GM19372 (cell line): ENCODE measurements around the gene ESPN.
"Not testable (repeated sequence)": the region's sequence is repeated elsewhere in the genome, so short reads cannot be mapped to it uniquely, and the experiment has no call there.

ENCODE experiments used
- ATAC-seq: cut with Tn5 transposase; IDR thresholded peaks from one replicate; pipeline ENCODE4 v1.9.1; 2021; ENCODE audit warnings: mild to moderate bottlenecking, low read depth, moderate library complexity; ENCODE audit not compliant: unreplicated experiment

ESPN gene

DNA sequence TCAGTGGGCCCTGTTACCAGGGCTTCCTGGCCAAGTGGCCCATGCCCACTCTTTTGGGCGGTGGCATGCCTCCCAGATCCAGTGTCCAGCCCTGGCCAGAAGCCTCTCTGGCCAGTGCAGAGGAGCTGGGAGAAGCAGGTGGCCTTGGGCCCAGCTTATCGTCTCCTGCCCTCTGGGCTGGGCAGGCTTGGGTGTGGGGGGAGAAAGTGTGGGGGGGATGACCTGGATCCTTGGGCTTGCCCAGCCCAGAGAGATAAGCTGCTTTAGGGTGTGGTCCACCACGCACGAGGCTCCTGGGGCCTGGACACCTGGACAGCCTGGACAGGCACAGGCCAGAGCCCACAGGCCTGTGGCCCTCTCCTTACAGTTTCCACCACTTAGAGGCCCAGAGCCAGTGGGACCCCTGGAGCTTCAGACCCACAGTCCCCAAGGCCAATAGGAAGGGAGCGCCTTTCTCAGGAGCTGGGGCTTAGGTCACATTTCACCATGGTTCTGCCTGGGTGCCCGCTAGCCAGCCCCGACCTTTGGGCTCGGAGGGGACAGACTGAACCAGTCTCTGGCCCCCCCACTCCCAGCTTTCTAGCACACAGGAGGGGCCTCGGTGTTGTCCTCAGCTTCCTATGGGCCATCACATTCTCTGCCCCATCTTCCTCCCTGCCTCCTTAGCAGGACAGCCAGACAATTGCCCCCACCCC, 1.8 kb downstream of the ESPN start:
- no peak for ATAC-seq

DNA sequence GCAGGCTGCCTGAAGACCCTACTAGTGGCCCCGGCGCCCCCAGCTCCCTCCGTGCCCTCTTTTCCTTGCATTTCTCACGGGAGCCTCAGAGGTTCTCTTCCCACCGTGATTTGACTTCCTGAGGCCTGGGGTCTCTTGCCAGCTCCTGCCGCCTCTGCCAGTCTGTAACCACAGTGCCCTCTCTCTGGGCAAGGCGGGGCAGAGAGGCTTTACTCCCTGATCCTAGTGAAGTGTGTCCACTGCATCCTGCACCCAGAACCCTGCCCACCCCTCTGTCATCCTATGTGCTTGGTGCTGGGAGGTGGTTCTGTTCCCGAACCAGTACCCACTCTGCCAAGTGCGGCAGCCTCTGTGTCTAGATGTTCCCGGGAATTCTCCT, 2.4 kb downstream of the ESPN start:
- no peak for ATAC-seq

DNA sequence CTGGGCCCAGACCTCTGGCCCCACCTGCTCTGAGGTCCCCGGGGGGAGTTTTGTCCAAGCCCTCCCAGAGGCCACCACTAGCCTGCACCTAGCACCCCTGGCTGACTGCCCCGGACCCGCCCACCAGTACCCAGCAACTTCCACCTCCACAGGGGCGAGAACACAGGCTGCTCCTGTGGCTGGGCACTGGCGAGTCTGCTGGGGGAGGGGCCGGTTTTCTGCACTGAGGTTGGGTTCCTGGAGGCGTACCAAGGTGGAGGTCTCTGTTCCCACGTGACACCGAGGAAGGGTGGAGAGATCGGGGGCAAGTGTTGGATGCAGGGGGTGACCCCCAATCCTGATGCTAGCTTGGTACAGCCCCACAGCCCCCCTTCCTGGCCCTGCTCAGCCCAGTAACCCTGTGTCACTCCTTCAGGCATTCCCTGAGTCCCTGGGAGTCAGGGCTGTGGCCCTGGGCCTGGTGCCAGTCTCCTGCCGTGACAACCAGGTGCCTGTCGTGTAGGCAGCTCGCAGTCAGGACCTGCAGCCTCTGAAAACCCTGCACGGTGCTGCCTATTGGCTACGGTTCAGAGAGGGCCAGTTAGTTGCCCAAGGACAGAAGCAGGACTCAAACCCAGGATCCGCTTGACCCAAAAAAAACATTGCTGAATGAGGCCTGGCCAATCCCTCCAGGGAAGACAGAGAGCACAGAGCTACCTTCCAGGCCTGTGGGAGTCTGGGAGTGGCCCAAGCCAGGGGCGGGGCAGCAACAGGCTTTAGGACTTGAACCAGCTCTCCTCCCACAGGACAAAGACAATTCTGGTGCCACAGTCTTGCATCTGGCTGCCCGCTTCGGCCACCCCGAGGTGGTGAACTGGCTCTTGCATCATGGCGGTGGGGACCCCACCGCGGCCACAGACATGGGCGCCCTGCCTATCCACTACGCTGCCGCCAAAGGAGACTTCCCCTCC, 3.1 kb downstream of the ESPN start:
- ATAC-seq, result no peak

DNA sequence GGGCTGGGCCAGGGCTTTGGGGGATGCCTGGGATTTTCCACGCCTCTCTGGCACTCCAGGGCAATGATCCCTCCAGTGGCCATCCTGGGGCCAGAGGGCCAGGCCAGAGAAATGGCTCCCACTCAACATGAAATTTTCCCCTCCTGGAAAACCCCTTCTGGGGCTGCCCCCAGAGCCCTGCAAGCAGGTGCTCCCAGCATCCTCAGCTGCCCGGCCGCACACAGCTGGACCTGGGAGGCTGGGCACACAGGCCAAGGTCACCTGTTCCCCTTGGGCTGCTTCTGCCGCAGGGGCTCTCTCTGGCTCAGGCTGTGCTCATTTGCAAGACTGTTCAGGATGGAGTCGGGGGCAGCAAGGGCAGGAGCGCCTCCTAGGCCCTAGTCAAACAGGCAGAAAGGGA, 3.9 kb downstream of the ESPN start:
- not testable (repeated sequence) for ATAC-seq

DNA sequence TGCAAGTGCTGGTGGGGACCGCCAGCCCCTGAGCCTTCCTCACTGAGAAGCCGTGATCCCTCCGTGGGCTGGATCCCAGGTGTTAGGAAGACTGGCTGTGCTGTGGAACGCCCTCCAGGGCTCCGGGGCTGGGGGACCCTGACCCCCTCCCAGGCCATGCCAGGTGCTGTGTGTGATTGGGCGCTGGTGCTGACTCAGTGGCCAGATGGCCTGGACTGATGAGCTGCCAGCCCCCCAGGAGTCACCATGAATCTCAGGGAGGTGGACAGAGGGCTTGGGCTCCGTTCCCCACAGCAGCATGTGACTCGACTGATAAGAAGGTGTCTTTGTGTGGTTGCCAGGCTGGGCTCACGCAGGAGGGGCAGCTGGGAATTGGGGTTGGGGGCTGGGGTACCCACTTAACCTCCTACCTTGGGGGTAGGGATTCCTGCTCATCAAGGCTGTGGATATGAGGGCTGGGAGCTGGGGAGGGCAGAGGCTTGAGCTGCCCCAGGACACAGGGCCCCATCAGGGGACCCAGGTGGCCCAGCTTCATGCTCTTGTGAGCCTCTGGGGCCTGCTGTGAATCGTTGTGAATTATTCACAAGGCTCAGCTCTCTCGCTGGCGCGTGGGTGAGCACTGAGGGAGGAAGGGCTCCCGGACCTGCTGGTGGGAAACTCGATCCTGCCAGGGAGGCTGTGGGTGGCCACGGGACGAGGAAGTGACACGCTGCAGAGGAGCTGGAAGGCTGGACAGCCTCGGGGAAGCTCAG, 5.3 kb downstream of the ESPN start:
- ATAC-seq, result not testable (repeated sequence)

DNA sequence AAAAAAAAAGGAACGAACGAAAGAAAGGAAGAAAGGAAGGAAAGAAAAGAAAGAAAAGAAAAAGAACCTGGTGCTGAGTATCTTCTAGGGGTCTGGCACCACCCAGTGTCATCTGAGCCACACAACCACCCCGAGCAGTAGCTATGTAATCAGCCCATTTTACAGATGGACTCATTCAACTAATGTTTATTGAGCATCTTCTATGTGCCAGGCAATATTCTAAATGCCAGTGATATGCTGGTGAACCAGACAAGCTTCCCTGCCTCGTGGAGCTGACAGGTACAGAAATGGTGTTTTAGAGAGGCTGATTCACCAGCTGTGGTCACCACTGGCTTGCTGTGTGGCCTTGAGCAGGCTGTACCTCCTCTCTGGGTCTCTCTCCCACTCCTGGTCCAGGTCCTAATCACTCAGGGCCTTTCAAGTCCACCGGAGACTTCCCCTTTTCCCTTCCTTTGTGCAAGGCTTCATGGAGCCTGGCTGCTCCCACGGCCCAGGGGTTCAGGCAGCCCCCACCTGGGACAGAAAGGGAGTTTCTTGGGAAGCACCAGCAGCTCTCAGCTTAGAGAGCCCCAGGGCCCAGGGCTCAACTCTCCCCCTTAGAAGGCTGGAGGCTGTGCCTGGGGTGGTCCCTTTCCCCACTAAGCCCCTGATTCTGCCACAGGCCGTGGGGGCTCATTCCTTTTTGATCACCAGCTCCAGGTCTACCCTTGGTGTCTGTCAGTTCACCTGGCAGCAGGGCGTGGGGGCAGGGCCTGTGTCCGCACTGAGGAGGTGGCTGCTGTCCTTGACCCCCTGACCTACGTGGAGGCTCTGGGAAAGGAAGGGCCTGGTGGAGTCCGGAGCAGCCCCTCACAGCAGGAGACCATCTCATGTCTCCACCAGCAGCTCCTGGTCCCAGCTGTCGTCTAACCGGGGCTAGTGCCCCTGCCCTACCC, 7.3 kb downstream of the ESPN start:
- not testable (repeated sequence) for ATAC-seq

DNA sequence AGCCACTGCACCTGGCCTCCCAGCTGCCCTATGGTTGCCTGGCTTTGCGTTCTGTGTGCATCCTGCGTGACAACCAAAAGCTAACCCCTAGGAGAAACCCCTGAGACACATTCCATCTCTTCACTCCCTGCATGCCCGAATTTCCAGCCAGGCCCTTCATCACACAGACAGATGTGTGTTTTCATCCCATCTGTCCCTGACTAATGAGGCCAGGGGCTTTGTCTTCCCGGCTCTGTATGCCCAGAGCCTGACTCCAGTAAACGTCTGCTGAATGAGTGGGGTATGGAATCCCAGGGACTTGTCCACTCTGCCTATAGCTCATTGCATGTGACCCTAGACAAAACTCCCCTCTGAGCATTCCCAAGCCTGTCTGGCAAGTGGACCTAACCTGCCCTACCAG, 9.6 kb downstream of the ESPN start:
- ATAC-seq, result no peak

DNA sequence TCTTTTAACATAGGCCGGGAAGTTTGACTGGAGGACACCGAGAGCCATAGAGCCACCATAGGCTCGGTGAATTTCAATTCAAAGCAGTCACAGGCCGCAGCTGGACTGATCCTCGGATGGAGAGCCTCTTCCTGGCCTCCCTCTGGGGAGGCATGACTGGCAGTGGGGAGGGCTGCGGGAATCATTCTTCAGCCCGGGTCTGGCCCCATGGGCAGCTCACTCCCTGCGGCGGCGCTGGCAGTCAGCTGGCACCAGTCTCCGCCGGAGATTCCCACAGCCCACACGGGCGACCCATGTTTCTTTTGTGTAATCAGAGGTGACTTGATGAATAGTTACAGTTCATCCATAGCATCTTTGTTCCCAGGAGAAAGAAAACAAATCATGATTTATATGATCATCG, 10.6 kb downstream of the ESPN start:
- no peak for ATAC-seq

DNA sequence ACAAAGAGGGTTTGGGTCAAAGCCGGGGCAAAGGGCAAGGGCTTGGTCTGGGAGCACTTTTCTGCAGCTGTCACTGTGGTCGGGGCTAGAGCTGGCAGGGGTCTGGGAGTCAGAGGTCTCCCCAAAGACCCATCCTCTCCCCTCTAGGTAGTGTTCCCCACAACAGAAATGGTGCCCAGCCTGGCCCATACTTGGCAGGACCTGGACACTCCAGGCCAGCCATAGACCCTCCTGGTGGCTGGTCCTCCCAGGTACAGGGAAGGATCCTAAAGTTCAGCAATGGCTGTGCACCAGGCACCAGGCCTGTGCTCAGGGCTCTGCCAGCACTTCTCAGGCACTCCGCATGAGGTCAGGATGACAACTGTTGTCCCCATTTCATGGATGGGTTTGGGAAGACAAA, 11.0 kb downstream of the ESPN start:
- no peak for ATAC-seq

DNA sequence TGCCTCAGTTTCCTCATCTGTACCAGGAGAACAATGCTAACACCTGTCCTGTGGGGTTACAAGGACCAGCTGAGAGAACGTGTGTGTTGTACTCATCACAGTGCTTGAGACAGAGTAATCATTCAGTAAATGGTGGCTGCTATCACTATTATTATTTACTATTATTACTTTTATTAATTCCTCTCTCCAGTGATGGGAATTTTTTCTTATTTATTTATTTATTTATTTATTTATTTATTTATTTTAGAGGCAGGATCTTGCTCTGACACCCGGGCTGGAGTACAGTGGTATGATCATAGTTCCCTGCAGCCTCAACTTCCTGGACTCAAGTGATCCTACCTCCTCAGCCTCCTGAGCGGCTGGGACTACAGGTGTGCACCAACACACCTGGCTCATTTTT, 11.7 kb downstream of the ESPN start:
- ATAC-seq, result not testable (repeated sequence)

DNA sequence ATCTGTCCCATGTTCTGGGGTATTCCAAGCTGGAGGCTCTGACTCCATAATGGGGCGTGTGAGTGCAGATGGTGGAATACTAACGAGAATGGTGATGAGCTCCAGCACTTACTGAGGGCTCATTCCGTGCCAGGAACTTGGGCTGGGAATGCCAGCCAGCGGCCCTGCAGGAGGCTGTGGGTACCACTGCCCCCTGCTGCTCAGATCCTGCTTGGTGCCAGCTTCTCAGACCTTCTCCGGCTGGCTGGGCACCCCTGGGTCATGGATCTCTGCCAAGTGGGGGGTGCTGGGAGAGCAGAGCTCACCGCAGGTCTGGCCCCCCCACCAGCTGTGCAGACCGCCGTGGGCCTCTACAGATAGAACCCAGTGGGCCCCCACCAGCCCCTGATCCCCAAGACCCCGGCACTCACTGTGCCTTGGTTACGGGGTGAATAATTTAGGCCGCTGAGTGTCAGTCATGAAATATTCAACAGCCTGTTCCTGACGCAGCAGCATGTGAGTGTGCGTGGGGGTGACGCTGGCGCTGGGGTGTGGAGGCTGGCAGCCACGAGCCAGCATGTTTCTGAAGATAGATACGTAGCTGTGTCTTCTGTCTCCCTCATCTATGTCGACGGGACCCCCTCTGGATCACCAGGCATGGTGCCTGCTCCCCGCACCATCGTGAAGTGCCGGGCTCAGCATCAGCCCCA, 12.6 kb downstream of the ESPN start:
- not testable (repeated sequence) for ATAC-seq

DNA sequence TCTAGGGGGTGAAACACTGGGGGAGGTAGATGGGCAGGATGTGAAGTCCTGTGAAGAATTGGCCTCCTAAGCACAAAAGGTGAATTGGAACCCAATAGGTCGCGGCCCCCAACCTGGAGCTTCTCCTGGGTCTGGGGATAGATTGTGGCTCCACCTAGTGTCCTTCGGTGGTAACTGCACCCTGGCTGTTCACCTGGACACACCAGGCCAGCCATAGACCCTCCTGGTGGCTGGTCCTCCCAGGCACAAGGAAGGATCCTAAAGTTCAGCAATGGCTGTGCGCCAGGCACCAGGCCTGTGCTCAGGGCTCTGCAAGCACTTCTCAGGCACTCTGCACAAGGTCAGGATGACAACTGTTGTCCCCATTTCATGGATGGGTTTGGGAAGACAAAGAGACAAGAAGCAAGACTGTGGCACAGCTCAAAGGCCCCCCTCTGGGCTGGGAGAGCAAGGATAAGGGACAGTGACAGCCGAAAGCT, 13.5 kb downstream of the ESPN start:
- no peak for ATAC-seq

DNA sequence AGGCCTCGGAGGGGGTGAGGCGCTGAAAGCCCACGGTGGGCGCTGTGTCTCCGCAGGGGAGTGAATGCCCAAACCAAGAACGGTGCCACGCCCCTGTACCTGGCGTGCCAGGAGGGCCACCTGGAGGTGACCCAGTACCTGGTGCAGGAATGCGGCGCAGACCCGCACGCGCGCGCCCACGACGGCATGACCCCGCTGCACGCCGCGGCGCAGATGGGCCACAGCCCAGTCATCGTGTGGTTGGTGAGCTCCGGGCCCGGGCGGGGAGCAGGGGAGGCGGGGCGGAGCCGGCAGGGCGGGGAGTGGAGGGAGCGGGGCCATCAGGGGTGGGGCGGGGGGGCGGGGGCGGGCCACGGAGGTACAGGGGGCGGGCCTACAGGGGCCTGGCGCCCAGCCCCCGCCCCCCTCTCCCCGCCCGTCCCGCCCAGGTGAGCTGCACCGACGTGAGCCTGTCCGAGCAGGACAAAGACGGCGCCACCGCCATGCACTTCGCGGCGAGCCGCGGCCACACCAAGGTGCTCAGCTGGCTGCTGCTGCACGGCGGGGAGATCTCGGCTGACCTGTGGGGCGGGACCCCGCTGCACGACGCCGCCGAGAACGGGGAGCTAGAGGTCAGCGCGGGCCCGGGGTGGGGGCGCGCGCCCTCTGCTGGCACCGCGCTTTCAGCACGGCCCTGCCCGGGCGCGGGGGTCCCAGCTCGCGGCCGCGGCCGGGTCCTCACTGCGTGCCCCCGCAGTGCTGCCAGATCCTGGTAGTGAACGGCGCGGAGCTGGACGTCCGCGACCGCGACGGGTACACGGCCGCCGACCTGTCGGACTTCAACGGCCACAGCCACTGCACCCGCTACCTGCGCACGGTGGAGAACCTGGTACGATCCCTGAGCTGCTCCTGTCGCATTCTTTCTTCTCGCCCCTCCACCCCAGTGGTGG, 15.9 kb downstream of the ESPN start:
- no peak for ATAC-seq

DNA sequence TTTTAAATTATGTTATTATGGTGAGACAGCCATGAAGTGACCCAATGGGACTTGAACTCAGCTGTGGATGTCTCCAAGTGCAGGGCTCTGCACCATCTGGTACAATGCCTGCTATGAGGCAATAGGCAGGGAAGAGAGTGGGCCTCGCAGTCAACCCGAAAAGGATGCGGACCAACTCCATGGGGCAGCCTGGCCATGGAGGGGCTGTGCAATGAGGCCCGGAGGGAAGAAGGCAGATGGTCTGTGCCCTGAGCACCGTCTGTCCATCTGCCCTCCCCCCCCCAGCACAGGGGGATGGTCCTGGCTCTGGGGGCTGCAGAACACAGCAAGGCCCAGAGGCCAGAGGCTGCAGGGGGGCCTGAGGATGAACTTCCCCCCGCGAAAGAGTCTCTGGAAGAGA, 17.0 kb downstream of the ESPN start:
- ATAC-seq, result no peak

DNA sequence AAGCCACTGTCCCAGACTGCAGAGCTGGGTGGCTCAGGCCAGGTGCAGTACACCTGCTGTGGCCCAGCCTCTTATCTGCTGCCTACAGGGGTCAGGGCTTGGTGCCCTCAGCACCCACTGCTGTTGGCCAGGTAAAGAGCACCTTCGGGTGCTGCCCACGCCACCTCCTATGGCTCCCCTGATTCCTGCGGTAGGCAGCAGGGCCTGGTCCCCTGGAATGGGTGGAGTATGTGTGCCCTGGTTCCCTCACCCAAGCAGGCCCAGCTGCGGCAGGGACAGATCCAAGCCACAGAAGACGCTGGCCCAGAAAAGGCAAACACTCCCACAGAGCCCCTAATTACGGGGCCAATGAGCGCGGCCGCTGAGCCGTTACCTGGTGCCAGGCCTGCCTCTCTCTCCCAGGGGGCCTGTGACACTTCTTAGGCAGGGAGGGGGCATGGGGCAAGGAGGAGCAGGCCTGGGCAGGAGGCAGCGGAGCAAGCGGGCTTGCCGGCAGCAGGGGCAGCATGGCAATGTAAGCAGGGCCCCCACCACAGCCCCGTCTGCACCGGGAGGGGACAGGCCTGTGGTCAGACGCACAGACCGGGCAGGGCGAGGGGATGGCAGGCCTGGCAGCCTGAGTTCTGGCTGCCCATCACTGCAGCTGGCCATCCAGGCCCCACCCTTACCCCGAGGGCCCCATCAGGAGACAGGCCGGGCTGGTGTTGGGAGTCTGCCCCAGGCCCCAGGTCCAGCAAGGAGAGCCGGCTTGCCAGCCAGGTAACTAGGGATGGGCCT, 19.0 kb downstream of the ESPN start:
- no peak for ATAC-seq

DNA sequence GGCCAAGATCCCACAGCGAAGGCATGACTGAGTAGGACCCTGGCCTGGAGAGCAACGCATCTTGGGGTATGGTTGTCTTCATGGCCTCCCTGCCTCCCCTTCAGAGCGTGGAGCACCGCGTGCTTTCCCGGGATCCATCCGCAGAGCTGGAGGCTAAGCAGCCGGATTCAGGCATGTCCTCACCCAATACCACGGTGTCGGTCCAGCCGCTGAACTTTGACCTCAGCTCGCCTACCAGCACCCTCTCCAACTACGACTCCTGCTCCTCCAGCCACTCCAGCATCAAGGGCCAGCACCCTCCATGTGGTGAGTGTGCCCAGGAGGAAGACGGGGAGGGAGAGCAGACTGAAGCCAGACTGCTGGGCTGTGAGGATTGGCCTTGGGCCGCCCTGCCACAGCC, 19.8 kb downstream of the ESPN start:
- no peak for ATAC-seq

DNA sequence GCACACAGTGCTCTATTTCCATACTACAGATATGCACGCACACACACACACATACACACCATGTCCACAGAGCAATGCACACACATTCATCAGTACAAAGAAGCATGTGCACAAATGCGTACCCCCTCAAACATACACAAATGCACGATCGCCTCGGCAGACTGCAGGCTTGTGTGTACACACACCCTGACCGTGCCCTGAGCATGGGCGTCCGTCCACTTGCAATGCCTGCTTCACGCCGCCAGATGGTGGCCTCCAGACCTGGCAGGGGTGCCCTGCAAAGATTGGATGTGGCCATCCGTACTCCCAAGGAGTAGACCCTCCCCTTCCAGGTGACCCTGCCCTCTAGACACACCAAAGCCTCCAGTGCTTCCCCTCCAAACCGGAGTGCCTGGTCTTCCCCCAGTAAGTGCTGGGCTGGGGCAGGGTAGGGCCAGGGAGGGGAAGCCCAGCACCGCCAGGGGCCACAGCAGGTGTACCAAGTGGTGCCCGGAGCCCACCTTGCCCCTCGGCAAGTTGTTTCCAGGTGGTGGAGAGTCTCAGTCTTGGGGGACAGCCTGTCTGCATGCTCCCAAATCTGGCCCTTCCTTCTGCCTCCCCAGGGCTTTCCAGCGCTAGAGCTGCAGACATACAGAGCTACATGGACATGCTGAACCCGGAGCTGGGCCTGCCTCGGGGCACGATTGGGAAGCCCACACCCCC, 20.6 kb downstream of the ESPN start:
- ATAC-seq, result no peak
